Activated T-cell treated with anti-CD3 and anti-CD28 coated beads for 24 hours (primary cell): Measurements from ENCODE around the gene DDX1.
A peak's percentile ranks its signal among the peaks of the same experiment; 100 is the strongest.

Source experiments
- DNase-seq: peaks from one replicate; pipeline ENCODE4 v3.0.0-alpha.2; 2020; ENCODE audit warnings: low read depth

DDX1 gene

DNA sequence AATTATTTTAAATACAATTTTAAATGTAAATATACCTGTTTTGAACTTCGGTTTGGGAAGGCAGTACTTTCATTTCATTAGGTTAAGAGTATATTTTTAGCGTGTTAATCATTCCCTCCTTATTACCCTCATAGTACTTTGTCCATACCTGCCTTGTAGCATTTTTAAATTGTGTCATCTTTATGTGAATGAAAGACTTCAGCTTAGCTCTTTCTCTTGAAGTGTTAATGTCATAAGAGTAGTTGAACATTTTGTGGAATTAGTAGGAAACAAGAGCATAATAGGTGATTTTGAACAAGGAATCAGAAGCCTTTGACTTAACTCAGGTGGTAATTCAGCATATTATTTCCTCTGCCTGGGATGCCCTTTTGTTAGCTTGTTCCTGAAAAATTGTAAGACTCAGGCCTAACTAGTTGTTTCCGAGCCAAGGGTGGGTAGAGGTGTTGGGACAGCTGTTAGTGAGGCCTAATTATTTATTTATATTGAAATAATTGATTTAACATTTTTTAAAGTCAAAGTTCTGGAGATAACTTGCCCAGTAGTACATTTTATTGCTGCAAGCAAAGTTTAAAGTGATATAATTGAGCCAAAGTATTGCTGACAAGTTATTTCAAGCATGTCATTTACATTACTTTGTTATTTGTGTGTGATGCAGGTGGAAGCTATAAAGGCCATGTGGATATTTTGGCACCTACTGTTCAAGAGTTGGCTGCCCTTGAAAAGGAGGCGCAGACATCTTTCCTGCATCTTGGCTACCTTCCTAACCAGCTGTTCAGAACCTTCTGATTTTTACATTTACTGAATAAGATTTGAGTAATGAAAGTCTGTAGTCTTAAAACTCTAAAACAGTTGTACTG, 38.7 kb downstream of the DDX1 start:
- no peak for DNase-seq

DNA sequence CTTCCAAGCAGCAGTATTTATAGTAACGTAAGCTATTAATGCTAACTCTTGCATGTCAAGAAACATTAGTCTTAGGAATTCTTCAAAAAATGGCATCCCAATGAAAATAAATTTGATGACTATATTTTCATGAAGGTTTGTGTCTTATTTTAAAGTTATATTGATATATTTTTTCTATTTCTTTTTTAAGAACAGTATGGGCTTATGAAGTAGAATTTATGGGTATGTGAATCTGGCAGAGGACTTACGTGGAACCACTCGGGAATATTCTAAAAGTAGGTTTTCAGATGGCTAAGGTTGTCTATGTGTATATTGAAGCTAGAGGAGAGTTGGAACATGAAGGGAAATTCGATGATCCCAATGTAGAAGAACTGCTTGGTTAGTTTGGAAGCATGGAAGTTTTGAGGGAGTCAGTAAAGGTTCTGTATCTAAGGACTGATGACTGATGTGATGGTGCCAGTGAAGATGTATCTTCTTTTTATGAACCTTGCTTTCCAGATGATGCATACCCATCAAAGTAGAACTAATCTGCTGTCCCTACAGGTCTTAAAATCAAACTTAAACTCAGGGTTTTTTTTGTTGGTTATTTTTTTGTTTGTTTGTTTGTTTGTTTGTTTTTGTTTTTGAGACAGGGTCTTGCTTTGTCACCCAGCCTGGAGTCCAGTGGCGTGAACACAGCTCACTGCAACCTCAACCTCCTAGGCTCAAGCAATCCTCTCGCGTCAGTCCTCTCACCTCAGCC, 39.5 kb downstream of the DDX1 start:
- no peak for DNase-seq

DNA sequence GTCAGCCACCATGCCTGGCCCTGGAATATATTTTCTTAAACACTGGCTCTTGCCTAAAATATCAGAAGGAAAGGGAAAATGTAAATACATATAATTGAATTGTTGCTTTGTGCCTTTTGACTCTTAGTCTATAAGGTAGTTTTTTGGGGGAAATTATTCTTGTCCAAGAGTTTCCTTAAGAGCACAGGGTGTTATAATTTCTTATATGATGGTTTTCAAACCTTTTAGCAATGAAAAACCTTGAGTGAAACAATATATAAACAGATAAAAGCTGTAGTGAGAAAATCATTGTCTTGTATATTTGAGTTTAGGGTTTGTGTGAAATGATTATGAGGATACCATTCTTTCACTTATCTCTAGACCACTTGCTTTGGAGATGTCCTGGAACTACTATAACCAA, 40.2 kb downstream of the DDX1 start:
- no peak for DNase-seq

DNA sequence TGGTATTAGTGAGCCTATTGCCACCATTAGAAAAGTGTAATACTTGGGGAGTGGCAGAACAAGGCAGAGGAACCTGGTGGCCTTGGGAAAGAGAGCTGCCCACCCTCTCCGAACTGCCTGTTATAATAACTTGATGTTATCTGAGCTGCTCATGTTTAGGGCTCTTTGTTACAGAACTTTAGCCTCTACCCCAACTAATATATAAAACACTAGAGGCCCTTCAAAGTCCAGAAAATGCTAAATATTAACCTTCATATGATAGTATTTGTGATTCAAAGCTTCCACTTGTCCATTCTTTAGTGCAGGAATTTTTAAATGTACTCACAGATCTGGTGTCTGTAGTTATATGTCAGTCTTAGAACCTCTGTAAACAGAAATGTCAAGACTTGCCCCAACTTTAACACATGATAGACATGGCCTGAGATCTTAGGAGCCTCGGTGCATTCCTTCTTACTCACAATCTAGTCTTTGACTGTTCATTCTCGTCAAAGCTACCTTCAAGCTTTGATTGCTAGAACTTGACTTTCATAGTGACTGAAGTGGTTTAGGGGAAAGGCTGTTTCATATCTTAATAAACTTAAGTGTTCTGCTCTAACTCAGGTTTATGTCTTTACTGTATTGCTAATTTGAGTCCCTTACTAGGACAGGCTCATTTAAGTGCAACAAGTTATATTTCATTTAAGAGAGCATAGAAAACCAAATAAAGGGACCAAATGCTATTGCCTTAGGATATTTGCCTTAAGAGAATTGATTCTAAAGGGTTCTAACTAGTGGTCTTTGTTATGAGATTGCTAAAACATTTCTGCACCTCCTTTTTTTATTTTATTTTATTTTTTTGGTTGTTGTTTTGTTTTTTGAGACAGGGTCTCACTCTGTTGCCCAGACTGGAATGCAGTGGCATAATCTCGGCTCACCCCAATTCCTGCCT, 41.6 kb downstream of the DDX1 start:
- no peak for DNase-seq

DNA sequence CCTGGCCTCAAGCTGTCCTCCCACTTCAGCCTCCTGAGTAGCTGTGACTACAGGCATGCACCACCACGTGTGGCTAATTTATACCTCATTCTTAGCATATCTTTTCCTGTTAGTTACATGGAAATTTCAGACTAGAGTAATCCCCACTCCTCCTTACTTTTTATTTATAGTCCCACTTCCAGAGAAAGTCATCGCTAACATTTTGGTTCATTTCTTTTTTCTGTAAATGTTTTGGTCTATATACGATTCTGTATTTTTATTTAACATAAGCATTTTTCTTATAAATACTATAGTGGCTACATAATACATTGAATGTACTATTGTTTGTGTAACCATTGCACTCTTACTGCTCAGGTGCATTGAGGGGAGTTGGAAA, 42.3 kb downstream of the DDX1 start:
- DNase-seq = no peak

DNA sequence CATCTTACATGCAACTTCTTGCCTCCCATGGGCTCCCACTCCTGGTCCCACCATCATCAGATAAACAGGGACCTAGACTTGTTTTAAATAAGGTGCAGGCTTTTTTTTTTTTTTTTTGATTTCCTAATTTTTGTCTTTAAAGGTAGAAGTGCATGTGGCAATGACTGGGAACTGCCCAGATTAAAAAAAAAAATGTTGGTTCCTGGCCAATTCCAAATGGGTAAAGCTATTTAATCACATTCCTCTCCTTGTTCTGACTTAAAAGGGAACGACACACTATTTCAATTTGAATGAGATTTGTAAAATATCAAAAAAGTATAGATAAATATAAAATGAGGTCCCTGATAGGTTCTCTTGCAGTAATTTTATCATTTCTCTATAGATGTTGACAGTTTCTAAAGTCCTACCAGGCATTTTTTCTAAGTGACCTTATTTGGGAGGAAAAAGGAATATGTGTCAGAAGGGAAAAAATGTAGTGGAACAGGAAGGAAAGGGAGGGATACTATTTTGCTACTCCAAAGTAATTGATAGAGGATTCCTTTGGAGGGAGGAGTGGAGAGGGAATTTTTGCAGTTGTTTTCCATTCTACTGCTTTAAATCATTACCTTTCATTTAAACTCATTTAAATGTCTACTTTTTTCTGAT, 43.3 kb downstream of the DDX1 start:
- DNase-seq = no peak

DNA sequence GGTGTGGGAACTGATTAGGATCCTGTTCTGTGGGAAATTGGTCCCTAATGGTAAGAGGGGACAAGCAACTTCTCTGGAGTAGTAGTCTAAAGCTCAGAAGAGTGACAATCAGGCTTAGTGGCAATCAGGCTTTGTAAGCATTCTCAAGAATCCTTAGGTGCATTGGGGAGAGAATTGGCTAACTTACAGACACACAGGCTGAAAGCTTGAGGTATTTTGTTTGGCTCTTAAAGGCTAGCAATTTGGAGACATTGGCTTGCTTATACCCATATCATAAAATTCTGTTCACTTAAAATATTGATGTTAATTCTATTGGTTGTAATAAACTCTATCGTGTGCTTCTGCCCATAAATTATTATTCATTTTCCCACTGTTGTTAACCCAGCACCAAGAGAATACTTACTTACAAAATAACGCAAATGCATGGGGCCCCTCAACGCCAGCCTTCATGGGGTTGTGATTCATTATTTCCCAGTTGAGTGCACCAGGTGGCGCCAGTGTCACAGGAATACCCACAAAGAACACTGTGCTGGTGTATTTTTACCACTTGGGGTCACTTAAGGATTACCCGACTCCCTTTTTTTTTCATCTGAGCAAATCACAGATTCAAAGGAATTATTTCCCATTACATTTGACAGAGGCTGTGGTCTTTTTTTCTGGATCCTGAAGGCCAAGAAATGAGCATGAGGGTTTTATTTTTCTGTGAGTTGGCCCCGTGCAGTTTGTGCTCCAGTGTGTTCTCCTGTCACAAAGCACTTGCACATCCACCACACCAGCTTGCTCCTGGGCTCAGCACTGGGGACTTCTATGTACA, 45.5 kb downstream of the DDX1 start:
- DNase-seq = peak; percentile 37

DNA sequence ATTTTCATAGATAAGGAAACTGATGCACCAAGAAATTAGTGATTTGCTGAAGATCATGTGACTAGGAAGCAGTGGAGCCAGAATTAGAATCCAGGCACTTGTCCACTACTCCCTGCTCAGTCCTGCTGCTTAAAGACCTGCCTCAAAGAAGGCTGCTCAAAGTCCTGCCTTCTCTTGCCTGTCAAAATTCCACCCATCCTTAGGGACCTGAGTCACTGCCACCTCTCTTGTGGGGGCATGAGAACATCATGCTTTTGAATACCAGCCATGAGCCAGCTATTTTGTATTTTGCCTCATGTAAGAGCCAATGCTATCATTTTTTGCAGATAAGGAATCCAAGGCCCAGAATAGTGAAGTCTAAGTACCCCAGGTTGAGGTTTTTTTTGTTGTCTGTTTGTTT, 47.1 kb downstream of the DDX1 start:
- DNase-seq = no peak

DNA sequence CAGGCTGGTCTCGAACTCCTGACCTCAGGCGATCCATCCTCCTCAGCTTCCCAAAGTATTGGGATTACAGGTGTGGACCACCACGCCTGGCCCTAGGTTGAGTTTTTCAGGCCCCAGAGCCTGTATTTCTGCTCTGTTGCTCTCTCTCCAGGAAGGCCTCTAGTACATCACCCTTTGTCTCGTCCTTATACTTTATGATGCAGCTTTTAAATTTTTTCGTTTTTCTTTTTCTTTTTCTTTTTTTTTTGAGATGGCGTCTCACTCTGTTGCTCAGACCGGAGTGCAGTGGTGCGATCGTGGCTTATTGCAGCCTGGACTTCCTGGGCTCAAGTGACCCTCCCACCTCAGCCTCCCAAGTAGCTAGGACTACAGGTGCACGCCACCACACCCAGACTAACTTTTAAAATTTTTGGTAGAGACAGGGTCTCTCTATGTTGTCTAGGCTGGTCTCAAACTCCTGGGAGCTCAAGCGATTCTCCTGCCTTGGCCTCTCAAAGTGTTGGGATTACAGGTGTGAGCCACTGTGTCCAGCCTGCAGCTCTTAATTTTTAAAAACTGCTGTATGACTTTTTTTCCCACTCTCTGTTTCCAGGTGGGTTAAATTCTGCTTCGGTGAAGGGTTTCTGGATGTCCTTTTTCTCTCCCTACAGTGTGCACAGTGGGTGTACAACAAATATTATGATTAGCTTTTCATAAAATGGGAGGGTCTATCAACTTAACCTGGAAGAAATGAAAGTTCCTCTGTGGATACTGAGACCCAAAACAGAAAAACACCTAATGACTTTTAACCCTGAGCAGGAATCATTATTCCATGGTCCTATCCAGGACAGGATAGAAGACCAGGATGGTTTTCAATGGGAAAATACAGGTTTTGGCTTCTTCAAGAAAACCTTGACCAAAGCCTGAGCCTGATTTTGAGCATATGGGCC, 47.9 kb downstream of the DDX1 start:
- no peak for DNase-seq

DNA sequence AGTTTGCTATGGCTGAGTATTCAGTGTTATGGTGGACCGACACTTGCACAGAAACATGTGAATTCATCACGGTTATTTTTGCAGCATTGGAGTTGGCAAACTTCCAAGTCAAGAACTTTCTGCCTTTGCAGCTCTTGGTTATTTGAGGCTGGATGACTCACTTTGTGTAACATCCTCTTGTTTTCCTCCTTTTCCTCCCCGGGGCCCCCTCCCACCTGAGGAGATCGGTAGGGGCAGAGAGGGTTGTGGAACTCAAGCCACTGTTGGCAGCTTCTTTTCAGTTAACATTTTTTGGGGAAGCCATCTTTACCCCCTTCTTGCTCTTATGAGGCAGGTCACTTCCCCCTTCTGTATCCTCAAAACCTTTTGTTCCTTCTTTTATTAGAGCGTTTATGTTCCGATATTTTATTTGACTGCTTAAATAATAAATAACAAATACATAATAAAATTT, 48.6 kb downstream of the DDX1 start:
- no peak for DNase-seq

DNA sequence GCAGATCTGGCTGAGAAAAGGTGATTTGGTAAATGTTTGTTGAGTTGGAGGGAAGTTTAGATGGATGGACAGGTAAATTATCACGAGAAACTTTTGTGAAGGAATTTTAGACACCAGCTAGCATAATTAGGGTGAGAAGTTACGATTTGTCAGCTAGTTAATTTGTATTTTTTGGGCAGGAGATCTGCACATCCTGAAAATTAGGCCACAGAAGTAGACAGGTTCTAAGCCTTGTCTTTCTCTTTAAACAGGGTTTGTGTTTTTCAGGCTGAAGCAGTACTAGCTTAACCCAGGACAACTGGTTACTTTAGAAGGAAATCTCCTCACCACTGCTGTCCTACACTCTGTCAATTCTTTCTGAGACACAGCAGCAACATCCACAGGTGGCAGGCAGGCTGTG, 49.1 kb downstream of the DDX1 start:
- DNase-seq = no peak

DNA sequence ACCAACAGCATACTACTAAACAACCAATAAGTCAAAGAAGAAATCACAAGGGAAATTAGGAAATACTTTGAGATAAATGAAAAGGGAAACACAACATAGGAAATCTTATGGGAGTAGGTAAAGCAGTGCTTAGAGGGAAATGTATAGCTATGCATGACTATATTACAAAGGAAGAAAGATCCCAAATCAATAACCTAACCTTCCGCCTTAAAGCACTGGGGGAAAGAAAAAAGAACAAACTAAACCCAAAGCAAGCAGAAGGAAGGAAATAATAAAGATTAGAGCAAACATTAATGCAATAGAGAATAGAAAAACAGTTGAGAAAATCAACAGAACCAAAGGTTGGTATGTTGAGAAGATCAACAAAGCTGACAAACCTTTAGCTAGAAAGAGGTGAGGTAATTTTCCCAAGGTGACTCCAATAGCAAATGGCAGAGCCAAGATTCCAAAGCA, 49.9 kb downstream of the DDX1 start:
- no peak for DNase-seq

DNA sequence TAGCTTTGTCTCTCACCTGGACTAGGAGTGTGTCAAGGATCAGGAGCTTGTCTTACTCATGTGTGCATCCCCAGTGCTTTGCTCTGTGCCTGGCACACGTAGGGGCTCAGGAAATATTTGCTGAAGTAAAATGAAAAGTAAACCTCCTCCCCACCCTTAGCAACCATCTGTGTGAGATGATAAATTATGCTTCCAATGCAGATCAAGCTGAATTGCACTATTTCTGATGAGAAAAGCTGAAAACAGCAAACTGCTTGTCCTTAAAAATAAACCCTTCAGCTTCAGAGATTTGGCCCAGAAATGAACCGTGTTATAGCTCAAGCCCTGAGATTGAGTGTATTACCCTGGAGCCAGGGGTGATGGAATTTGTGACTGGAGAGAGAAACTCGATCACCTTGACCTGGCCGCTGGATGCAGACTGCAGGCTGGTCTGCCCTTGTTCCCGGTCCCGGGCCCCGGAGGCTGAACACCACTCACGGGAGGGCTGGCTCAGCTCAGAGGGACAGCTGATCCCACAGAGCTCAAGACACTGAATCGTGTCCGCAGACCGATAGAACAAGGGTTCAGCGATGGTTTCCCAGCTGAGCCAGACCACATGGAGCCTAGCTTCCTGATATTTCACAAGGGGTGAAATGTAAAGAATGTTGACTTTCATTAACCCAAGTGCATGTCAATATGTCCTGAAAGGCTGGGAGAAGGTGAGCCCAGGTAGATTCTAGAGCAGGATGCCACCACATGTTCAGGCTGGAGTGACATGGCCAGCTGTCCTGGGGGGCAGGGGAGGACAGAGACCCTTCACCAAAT, 50.5 kb downstream of the DDX1 start:
- DNase-seq = no peak

DNA sequence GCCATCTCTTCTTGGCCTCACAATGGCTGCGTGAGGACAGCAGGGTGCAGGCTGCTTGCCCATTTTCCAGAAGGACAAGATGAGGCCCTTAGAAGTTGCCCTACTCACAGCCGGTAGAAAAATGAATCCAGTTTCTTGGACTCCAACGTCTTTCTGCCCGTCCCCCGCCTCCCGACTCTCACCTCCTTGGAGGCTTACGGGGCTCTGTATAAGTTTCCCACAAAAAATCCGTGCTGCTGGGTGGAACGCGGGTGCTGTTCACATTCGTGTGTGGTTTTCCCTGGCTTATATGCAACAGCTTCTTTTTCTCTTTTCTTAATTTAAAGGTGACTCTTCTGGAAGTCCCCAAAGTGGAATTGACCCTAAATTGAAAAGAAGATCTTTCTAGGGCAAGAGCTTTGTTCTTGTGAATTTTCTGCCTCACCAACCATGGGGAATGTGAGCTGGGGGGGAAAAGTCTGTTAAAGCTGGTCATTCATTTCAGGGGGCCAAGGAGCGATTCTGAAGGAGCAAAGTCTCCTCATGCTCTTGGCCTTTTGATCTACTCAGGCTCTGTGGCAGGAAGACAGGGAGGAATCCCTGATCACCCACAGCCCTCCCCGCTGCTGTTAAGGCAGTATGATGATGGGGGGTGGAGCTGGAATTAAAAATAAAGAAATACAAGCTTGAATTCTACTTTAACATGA, 51.3 kb downstream of the DDX1 start:
- no peak for DNase-seq

DNA sequence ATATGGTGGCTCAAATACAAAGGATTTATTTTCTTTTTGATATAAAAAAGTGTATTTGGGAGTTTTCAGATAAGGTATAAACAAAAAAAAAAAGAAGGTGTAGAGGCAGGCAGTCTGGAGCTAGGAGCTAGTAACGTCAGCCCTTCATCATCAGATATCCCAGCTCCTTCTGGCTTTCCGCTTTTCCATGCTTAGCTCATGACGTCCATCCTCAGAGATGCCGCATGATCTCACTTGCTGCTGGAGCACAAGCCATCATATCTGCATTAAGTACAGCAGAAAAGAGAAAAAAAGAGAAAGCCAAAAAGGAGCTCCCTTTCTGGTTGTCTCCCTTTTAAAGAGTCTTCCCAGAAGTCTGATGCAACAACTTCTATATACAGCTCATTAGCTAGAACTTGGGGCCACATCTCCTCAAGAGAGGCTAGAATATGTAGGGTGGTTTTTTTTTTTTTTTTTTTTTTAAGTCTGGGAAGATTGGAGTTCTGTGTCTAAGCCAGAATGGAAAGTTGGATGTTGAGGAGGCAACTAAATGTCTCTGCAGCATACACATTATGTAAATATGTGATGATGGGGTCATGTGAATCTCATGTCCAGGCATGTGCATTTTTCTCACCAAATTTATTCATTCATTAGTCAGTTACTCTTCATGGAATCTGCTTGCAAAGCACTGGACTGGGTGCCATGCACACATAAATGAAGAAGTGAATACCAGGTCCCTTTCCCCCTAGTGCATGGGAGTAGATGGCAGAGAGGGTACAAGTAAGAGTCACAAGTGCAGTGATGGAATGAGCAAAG, 52.3 kb downstream of the DDX1 start:
- DNase-seq = no peak

DNA sequence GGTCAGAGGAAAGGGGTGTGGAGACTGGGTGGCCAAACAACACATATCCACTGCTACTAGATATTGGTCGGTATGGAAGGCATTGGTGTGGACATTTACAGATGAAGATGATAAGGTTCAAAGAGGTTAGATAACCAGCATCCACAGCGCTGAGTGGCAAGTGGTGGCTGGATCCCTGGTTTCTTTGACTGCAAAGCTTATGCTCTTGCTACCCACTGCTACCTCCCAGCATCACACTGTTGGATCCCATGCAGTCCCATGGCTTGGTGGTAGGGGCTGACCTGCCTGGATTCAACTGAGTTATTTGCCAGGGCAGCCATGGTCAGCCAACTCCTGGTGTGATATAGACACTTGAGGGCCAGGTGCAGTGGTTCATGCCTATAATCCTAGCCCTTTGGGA, 53.6 kb downstream of the DDX1 start:
- DNase-seq = no peak

DNA sequence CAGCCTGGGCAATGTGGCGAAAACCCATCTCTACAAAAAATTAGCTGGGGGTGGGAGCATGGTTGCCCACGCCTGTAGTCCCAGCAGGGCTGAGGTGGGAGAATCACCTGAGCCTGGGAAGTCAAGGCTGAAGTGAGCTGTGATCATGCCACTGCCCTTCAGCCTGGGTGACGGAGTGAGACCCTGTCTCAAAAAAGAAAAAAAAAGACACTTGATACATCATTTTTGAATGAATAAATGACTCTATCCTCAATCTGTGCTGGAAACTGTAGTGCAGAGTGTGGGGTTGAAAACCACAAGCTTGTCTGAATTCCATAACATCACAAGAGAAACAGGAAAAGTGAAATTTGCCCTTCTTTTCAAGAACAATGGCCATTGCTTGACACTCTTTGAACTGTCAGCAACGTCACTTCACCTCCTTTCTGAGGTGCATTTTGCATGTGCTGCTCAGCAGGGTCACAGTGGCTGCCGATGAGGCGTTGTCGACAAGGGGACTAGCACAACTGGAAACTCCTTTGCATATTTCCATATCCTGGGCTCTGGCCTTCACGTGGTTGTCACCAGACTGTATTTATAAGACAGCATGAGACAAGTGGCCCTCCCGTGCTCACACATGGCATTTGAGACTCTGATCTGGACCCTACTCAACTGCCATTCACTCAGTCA, 54.2 kb downstream of the DDX1 start:
- DNase-seq = no peak
